ENCODE measurements around the gene KLF12.
A peak's percentile ranks its signal among the peaks of the same experiment; 100 is the strongest.

The KLF12 gene

GRCh38 chr13:74134221-74134776, at the start of gene KLF12:
Gene KLF12, minus strand, starts transcription at chr13:74134404.
- DNase-seq = peak; percentile 65

- DNase-seq = no peak
Observed at GRCh38 chr13:74182491-74182890, 48.3 kb upstream of the KLF12 start.

- DNase-seq = no peak
Observed at GRCh38 chr13:74174810-74175209, 40.6 kb upstream of the KLF12 start.

GRCh38 chr13:74173822-74174221, 39.6 kb upstream of the KLF12 start:
- DNase-seq = no peak

GRCh38 chr13:74171641-74172040, 37.4 kb upstream of the KLF12 start:
- DNase-seq = no peak

GRCh38 chr13:74169676-74170075, 35.5 kb upstream of the KLF12 start:
- DNase-seq = no peak

GRCh38 chr13:74168263-74168675, 34.1 kb upstream of the KLF12 start:
- no peak for DNase-seq

GRCh38 chr13:74166261-74167004, 32.2 kb upstream of the KLF12 start:
- DNase-seq = no peak

GRCh38 chr13:74162782-74163181, 28.6 kb upstream of the KLF12 start:
- no peak for DNase-seq

GRCh38 chr13:74162135-74162534, 27.9 kb upstream of the KLF12 start:
- DNase-seq = no peak

- DNase-seq = no peak
Observed at GRCh38 chr13:74158571-74159352, 24.6 kb upstream of the KLF12 start.

GRCh38 chr13:74158028-74158427, 23.8 kb upstream of the KLF12 start:
- DNase-seq = no peak

- DNase-seq = no peak
Observed at GRCh38 chr13:74154981-74155380, 20.8 kb upstream of the KLF12 start.

GRCh38 chr13:74153316-74153715, 19.1 kb upstream of the KLF12 start:
- no peak for DNase-seq

- DNase-seq = no peak
Observed at GRCh38 chr13:74151859-74152258, 17.7 kb upstream of the KLF12 start.

- no peak for DNase-seq
Observed at GRCh38 chr13:74148352-74148751, 14.1 kb upstream of the KLF12 start.

GRCh38 chr13:74145249-74145975, 11.2 kb upstream of the KLF12 start:
- DNase-seq = no peak

- no peak for DNase-seq
Observed at GRCh38 chr13:74144269-74144668, 10.1 kb upstream of the KLF12 start.

- no peak for DNase-seq
Observed at GRCh38 chr13:74142257-74142656, 8.1 kb upstream of the KLF12 start.

- DNase-seq = no peak
Observed at GRCh38 chr13:74138241-74138640, 4.0 kb upstream of the KLF12 start.

GRCh38 chr13:74136084-74136658, 2.0 kb upstream of the KLF12 start:
- no peak for DNase-seq

GRCh38 chr13:74135326-74136083, 1.3 kb upstream of the KLF12 start:
- peak; percentile 42 for DNase-seq

All from NCI-H2029 (cell line).